ENCODE measurements around the gene LYG2.
A peak's percentile ranks its signal among the peaks of the same experiment; 100 is the strongest.
"Not testable (repeated sequence)": the region's sequence is repeated elsewhere in the genome, so short reads cannot be mapped to it uniquely, and the experiment has no call there.

Gene LYG2

GRCh38 chr2:99255491-99256318 lies at the start of gene LYG2:
TSS of gene LYG2 (minus strand) at chr2:99255666. CDS start at chr2:99254260, 1,406 bp downstream.
- DNase-seq (ENCODE audit: low spot score) (no peak), FAIRE-seq (no peak)

DNA sequence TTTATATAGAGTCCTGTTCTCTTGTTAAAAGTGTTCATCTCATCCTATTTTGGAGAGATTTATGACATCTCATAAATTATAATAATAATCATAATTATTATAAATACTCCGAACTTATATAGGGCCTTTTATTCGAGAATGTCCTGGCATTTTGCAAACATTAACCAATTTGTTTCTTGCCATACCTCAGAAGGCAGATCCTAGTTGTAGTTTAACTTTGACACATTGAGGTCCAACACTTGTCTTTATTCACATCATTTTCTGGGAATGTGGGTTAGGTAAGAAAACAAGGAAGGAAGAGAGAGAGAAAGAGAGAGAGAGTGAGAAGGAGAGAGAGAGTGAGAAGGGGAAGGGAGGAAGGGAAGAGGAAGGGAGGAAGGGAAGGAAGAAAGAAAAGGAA lies 45.6 kb upstream of the LYG2 start, which contains the start of gene LYG1:
LYG1 (minus strand) TSS at position 101 of the 400 bp plus-strand sequence. CDS start 5,527 bp downstream, outside the sequence.
- DNase-seq (ENCODE audit: low spot score), result not testable (repeated sequence)
- FAIRE-seq, result peak; percentile 59

DNA sequence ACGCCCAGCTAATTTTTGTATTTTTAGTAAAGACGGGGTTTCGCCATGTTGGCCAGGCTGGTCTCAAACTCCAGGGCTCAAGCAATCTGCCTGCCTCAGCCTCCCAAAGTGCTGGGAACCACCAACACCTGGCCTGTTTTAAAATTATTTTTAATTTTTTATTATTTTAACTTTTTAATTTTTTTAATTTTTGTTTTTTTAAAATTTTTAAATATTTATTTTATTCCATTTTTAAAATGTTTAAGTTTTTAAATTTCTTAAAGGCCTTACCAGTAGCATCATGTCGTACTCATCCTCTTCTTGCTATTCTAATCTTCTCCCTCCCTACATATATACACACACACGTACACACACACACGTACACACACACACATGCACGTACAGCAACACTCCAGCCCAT lies 44.1 kb upstream of the LYG2 start:
- DNase-seq (ENCODE audit: low spot score) (no peak), FAIRE-seq (no peak)

DNA sequence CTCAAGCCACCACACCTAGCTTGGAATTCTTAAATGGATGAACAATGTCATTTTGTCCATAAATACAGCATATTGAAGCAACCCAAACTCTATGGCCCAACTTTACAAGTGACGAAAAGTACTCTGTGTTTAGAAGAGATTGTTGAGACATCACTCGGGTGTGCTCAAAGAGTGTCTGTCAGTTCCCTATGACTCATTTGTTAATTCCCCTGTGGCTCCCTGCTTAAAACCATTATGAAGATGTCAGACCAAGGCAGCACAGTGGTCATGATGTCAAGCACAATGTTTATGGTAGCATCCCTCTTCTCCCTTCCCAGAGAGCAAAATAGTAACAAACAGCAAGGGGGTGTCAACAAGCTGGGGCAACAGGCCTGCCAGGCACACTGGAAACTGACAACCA lies 42.5 kb upstream of the LYG2 start:
- DNase-seq (ENCODE audit: low spot score), result no peak
- FAIRE-seq, result no peak

DNA sequence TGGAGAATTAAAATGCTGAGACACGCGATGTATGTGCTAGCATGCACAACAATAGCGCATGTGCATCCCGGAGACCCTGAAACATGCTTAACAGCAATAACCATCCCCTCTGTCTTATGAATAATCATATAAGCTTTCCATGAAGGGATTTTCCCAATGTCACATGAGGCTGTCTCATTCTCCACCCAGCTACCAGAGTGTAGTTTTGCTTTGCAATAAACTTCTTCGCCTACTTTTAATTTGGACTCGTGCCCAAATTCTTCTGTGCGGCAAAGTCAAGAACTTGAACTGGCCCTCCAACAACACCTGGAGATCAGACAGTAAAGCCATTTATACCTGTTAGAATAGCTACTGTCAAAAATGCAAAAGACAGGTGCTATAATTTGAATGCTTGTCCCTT lies 30.1 kb upstream of the LYG2 start:
- FAIRE-seq (no peak), DNase-seq (ENCODE audit: low spot score) (no peak)

DNA sequence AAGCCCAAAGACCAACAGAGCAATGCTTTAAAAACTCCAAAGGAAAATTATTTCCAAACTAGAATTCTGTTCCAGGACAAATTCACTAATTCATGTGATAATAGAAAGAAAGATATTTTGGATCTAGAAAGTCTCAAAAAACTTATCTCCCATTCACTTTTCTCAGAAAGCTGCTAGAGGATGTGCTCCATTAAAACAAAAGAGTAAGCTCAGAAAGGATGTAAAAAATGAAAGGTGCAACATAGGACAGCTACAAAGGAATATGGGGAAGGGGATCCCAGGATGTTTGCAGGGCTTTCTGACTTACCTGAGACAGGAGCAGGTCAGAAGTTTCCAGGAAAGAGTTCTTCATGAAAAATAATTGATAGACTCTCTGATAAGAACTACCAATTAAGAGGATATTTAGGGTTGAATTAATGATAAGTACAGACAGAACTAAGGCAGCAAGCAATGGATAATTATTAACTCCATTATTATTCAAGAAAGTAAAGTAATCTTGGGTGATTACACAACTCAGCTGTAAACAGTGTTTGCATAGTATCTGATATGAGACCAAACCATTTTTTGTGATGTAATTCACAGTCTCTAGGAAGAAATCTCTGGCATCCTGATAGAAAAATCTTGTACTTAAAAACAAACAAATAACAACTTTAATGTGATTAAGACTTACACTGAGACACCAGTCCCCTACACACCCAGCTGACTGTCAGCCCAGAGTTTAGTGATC lies 24.7 kb upstream of the LYG2 start:
- no peak for DNase-seq (ENCODE audit: low spot score)
- no peak for FAIRE-seq

- FAIRE-seq (peak; percentile 55), DNase-seq (ENCODE audit: low spot score) (peak; percentile 67)
Measured at GRCh38 chr2:99278793-99279291, 23.4 kb upstream of the LYG2 start.

DNA sequence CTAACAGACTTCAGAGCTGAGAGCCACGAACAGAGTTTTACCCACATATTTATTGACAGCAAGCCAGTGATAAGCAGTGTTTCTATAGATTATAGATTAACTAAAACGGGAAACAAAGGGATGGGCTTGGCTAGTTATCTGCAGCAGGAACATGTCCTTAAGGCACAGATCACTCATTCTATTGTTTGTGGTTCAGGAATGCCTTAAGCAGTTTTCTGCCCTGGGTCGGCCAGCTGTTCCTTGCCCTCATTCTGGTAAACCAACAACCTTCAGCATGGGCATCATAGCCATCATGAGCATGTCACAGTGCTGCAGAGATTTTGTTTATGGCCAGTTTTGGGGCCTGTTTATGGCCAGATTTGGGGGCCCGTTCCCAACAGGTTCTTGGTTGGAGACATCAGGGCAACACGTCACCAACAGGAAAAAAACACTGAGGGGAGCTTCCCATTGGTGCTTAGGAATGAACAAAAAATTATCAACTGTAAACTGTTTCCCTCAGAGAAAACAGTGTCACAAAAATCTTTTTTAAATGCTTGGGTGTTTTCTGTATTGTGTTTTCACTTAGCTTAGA lies 22.8 kb upstream of the LYG2 start:
- DNase-seq (ENCODE audit: low spot score); FAIRE-seq: not testable (repeated sequence)

DNA sequence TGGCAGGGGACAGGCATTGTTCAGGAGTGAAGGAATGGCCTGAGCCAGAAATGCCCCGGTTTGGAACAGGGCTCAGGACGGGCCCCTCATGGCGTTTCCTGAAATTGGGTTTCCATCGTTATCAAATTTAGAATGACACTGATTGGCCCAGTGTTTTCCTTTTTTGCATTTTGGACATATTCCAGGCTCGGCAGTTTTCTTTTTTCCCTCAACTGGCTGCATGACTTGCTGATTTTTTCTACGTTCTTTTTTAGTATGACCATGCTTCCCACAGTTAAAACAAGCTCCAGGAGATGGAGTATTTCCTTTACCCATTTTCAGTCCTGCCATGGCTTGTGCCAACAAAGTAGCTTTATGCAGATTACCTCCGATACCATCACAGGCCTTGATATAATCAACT lies 20.4 kb upstream of the LYG2 start:
- no peak for FAIRE-seq

DNA sequence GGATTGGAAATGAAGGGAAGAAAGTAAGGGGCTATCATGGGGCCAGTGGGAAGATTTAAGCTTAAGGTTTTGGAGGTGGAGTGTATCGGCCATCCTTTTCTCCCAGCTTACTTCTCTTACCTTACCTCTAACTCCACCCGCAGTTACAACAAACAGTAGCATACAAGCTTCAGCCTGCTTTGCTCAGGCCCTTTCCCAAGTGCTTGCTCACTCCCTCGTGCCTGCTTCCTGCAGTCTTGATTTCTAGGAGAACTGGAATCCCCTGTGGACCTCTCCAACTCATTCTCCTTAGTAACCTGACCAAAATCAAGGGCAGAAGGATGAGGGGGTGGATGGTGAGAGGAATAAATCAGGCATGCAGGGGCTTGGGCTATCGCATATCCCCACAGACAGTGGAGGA lies 5.8 kb upstream of the LYG2 start:
- no peak for FAIRE-seq
- DNase-seq (ENCODE audit: low spot score), result no peak

More for the DNA sequence above, 20.4 kb upstream of the LYG2 start:
- no peak for DNase-seq (ENCODE audit: low spot score)

DNA sequence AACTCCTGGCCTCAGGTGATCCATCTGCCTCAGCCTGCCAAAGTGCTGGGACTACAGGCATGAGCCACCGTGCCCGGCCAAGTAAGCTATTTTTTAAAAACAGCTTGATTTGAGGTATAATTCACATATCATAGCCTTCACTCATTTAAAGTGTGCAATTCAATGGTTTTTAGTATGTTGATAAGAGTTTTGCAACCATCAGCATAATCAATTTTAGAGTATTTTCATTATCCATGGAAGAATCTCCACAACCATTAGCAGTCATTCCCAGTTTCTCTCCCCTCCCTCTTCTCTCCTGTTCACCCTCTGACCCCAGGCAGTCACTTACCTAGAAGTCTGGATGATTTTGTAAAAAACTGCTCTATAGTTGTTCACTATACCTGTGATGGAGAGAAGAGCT lies 4.7 kb upstream of the LYG2 start:
- FAIRE-seq, result no peak
- DNase-seq (ENCODE audit: low spot score), result no peak

DNA sequence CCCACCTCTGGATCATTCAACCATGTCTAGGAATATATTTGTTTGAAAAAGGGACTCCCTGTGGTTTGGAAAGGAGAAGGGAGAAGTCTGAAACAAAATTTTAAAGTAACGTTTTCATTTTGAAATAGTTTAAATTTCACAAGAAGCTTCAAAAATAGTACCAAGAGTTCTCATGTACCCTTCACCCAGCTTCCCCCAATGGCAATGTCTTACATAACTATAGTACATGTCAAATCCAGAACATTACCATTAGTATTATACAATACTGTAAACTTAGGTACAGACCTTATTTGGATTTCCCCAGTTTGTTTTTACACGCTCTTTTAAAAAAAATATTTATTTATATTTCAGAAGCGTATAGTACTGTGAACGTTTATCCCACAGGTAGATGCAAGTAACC lies 4.0 kb upstream of the LYG2 start:
- FAIRE-seq (no peak), DNase-seq (ENCODE audit: low spot score) (no peak)

DNA sequence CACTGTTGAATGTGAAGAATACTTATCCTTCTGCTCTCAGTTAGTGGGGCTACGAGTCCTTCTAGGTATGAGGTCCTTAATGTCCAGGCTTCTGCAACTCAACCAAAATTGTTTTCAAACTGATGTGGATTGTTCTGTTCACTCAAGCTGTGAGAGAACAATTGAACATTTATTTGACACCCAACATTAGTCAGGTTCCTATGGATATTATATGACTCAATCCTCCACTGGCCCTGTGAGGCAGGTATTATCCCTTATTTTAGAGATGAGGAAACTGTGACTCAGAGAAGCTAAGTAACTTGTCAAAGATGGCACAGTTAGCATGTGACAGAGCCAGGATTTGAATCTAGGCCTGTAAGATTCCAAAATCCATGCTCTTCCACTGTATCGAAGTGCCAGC lies 1.2 kb upstream of the LYG2 start:
- no peak for FAIRE-seq
- DNase-seq (ENCODE audit: low spot score), result peak; percentile 41

GRCh38 chr2:99249951-99250350 lies 5.5 kb downstream of the LYG2 start:
- DNase-seq (ENCODE audit: low spot score) (no peak), FAIRE-seq (no peak)

DNA sequence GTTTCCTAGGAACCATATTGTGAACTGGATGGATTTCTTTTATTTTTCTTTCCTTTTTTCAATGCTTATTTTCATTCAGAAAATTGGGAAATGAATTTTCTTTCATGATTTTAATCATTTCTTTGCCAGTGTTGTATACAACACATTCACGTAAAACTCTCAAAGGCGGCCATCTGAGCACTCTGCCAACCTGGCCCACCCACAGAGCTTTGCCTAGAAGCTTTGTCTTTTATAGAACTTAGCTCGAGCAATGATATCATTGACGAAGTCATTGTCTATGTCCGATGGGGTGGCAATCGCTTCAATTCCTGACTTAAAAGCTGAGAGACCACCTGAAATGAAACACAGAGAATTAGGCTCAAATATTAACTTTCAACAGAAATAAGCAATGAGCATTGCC lies 13.3 kb downstream of the LYG2 start:
- FAIRE-seq, result no peak
- no peak for DNase-seq (ENCODE audit: low spot score)

DNA sequence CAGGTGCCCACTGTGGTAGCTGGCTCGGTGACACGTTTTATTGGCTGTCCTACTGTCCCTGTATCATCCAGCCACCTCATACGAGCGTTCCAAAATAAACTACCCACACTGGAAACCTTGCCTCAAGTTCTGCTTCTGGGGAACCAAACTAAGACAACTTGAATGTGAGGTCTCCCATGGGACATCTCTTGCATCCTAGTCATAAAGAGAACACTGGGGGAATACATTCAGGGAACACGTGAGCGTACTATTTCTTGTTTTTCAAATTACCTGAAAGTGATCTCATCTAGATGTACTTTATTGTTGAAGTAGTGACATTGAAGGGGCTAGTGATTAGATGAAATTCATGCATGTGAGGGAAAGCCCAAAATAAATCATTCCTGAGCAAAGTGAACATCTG lies 15.0 kb downstream of the LYG2 start:
- FAIRE-seq (no peak), DNase-seq (ENCODE audit: low spot score) (no peak)

DNA sequence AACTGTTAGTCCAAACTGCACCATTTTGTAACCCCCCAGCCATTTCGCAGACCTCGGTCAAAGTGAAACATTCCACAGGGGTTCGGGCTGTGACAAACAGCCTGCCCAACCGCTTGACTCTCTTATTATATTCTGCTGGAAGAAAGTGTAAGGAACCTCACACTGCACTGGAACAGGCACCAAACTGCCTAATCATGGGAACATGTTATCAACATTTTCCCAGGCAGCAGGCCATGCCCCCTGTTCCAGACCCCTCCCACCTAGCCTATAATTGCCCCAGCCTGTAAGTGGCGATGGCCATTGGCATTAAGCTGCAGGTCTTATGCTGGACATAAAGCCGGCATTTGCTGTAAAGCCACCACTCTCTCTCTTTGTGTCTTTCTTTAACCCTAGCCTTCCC lies 16.9 kb downstream of the LYG2 start:
- no peak for DNase-seq (ENCODE audit: low spot score)
- no peak for FAIRE-seq

DNA sequence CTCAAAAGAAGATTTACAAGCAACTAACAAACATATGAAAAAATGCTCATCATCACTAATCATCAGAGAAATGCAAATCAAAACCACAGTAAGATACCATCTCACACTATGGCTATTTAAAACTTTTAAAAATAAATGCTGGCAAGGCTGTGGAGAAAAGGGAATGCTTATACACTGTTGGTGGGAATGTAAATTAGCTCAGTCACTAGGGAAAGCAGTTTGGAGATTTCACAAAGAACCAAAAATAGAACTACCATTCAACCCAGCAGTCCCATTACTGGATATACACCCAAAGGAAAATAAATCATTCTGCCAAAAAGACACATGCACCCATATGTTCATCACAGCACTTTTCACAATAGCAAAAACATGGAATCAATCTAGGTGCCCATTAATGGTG lies 22.3 kb downstream of the LYG2 start:
- not testable (repeated sequence) for FAIRE-seq; DNase-seq (ENCODE audit: low spot score)

DNA sequence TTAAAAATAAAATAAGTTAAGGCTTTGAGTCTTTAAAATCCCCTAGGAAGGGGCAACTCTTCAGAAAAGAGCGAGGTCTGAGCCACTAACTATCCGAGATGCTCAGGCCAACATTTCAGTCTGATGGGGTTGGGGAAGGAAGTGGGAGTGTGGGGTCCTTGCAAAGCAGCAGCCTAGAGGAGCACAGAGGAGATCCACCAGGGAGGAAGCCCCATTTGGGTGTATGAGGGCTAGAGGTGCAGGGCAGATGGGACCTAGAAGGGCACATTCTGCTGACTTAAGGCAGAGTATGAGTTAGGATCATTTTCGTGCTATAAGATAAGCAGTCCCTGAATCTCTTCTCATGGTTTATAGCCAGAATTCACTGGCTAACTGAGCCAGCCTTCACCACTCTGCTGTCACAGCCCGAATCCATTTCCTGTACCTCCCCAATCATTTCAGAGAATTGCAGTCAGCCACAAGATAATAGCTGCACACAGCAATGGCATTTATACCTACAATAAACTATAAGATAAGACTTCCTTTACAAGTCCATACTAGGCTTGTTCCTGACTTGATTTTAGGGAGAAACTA lies 37.5 kb downstream of the LYG2 start:
- FAIRE-seq (no peak), DNase-seq (ENCODE audit: low spot score) (no peak)

GRCh38 chr2:99216096-99216495 lies 39.4 kb downstream of the LYG2 start:
- DNase-seq (ENCODE audit: low spot score) (no peak), FAIRE-seq (no peak)

DNA sequence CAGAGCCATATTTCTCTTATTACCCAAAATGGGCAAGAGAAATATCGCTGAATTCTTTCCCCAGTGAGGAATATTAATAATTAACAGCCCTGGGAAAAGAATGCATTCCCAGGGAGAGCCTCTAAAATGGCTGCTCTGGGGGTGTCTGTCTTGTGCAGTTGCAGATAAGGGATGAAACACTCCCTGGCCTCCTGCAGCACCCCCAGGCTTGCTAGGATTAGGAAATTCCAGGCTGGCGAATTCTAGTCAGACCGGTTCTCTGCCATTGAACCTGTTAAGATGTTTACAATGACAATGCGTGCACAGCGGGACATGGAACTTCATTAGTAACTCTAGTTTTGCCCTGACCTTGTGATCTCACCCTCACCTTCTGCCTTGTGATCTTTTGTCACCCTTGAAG lies 50.0 kb downstream of the LYG2 start:
- no peak for DNase-seq (ENCODE audit: low spot score)
- no peak for FAIRE-seq
